H9 (cell line): ENCODE measurements around the gene CACNA1D. TPM values are rescaled to one million over a fixed set of nuclear protein-coding genes. Genes with fewer than 3 reads are reported as not detected.

Experiments
- DNase-seq: peaks from one replicate; pipeline ENCODE4 v3.0.0-alpha.2; 2017
- H2AFZ ChIP-seq: one replicate; pipeline ENCODE4 v1.6.1; 2013; ENCODE audit warnings: mild to moderate bottlenecking, low read length, control low read depth, moderate library complexity
- H2AK5ac ChIP-seq: 2 replicates; pipeline ENCODE4 v1.6.1; 2013; ENCODE audit warnings: low read length, control low read depth, mixed read lengths; ENCODE audit not compliant: insufficient read length
- H2BK120ac ChIP-seq: one replicate; pipeline ENCODE4 v1.6.1; 2013; ENCODE audit warnings: low read depth, mild to moderate bottlenecking, low read length, control low read depth, inconsistent platforms; ENCODE audit not compliant: poor library complexity, severe bottlenecking
- H2BK12ac ChIP-seq: 2 replicates; pipeline ENCODE4 v1.6.1; 2013; ENCODE audit warnings: low read length, control low read depth, mixed read lengths, low read depth; ENCODE audit not compliant: insufficient read length
- H2BK15ac ChIP-seq: 2 replicates; pipeline ENCODE4 v1.6.1; 2013; ENCODE audit warnings: low read depth, low read length, control low read depth
- H2BK20ac ChIP-seq: one replicate; pipeline ENCODE4 v1.6.1; 2013; ENCODE audit warnings: low read depth, mild to moderate bottlenecking, low read length, control low read depth, inconsistent platforms; ENCODE audit not compliant: poor library complexity, severe bottlenecking
- H2BK5ac ChIP-seq: 2 replicates; pipeline ENCODE4 v1.6.1; 2013; ENCODE audit warnings: low read length, control low read depth, mixed read lengths; ENCODE audit not compliant: insufficient read length
- H3K14ac ChIP-seq: 2 replicates; pipeline ENCODE4 v1.6.1; 2013; ENCODE audit warnings: low read length, control low read depth; ENCODE audit not compliant: insufficient read depth
- H3K18ac ChIP-seq: 2 replicates; pipeline ENCODE4 v1.6.1; 2013; ENCODE audit warnings: low read depth, mild to moderate bottlenecking, mixed read lengths, low read length, control low read depth; ENCODE audit not compliant: insufficient read length
- H3K23ac ChIP-seq: 2 replicates; pipeline ENCODE4 v1.6.1; 2013; ENCODE audit warnings: low read length, control low read depth, mixed read lengths, low read depth; ENCODE audit not compliant: insufficient read length
- H3K23me2 ChIP-seq: 2 replicates; pipeline ENCODE4 v1.6.1; 2013; ENCODE audit warnings: low read depth, mild to moderate bottlenecking, mixed read lengths, low read length, control low read depth; ENCODE audit not compliant: insufficient read length, poor library complexity, severe bottlenecking
- H3K27ac ChIP-seq: 2 replicates; pipeline ENCODE4 v1.5.1; 2013; ENCODE audit warnings: low read length, control low read depth, mixed read lengths, low read depth; ENCODE audit not compliant: insufficient read length
- H3K27me3 ChIP-seq: 2 replicates; pipeline ENCODE4 v1.6.1; 2013; ENCODE audit warnings: low read length, control low read depth, inconsistent platforms; ENCODE audit not compliant: insufficient read depth
- H3K4ac ChIP-seq: 2 replicates; pipeline ENCODE4 v1.6.1; 2013; ENCODE audit warnings: low read depth, mild to moderate bottlenecking, control low read depth, inconsistent platforms, low read length, moderate library complexity
- H3K4me1 ChIP-seq: 2 replicates; pipeline ENCODE4 v1.6.1; 2013; ENCODE audit warnings: low read length, control low read depth, inconsistent platforms; ENCODE audit not compliant: insufficient read depth
- H3K4me2 ChIP-seq: 2 replicates; pipeline ENCODE4 v1.6.1; 2013; ENCODE audit warnings: low read length, control low read depth, mixed read lengths; ENCODE audit not compliant: insufficient read length, insufficient read depth
- H3K56ac ChIP-seq: 2 replicates; pipeline ENCODE4 v1.6.1; 2013; ENCODE audit warnings: low read depth, mild to moderate bottlenecking, mixed read lengths, low read length, control low read depth; ENCODE audit not compliant: insufficient read length
- H3K79me1 ChIP-seq: 2 replicates; pipeline ENCODE4 v1.6.1; 2013; ENCODE audit warnings: low read depth, mild to moderate bottlenecking, moderate library complexity, low read length, control low read depth, inconsistent platforms; ENCODE audit not compliant: insufficient read depth, poor library complexity, severe bottlenecking
- H3K79me2 ChIP-seq: 2 replicates; pipeline ENCODE4 v1.6.1; 2013; ENCODE audit warnings: low read length, control low read depth, inconsistent platforms; ENCODE audit not compliant: insufficient read depth
- H3K9ac ChIP-seq: 2 replicates; pipeline ENCODE4 v1.6.1; 2013; ENCODE audit warnings: low read length, control low read depth, mixed read lengths; ENCODE audit not compliant: insufficient read length; ENCODE audit errors: extremely low read depth
- H3K9me3 ChIP-seq: one replicate; pipeline ENCODE4 v1.6.1; 2013; ENCODE audit warnings: low read depth, low read length, inconsistent platforms; ENCODE audit not compliant: control insufficient read depth
- H3T11ph ChIP-seq: one replicate; pipeline ENCODE4 v1.6.1; 2013; ENCODE audit warnings: mild to moderate bottlenecking, low read length, control low read depth, inconsistent platforms
- H4K20me1 ChIP-seq: one replicate; pipeline ENCODE4 v1.6.1; 2013; ENCODE audit not compliant: control insufficient read depth, insufficient read length, insufficient read depth
- H4K5ac ChIP-seq: 2 replicates; pipeline ENCODE4 v1.6.1; 2013; ENCODE audit warnings: low read depth, mild to moderate bottlenecking, mixed read lengths, low read length, control low read depth; ENCODE audit not compliant: insufficient read length
- H4K8ac ChIP-seq: replicated peaks from 2 replicates; pipeline ENCODE4 v1.6.1; 2013; ENCODE audit warnings: low read length, control low read depth, mixed read lengths, low read depth; ENCODE audit not compliant: insufficient read length
- H4K91ac ChIP-seq: 2 replicates; pipeline ENCODE4 v1.6.1; 2013; ENCODE audit warnings: low read depth, mild to moderate bottlenecking, moderate library complexity, mixed read lengths, low read length, control low read depth; ENCODE audit not compliant: insufficient read length
- H3K27ac Mint-ChIP-seq, 3 experiments: 2 replicates in 2 of 3; 3 replicates in 1 of 3; pipeline ENCODE4 v1.8.0; 2020 to 2021; ENCODE audit warnings: mixed read lengths in 3 of 3, mild to moderate bottlenecking in 1 of 3, moderate library complexity in 1 of 3
- H3K27me3 Mint-ChIP-seq: 2 replicates; pipeline ENCODE4 v1.8.0; 2021; ENCODE audit warnings: low read depth, mild to moderate bottlenecking, moderate library complexity, mixed read lengths
- H3K36me3 Mint-ChIP-seq, 3 experiments: 2 replicates in 2 of 3; 3 replicates in 1 of 3; pipeline ENCODE4 v1.8.0; 2020 to 2021; ENCODE audit warnings: low read depth in 3 of 3, mixed read lengths in 3 of 3; ENCODE audit not compliant: insufficient read depth in 1 of 3
- H3K4me1 Mint-ChIP-seq, 2 experiments: 2 replicates each; pipeline ENCODE4 v1.8.0; 2020; ENCODE audit warnings: mixed read lengths in 2 of 2
- H3K4me3 Mint-ChIP-seq, 2 experiments: 2 replicates in 1 of 2; 3 replicates in 1 of 2; pipeline ENCODE4 v1.8.0; 2020 to 2021; ENCODE audit warnings: mild to moderate bottlenecking in 2 of 2, mixed read lengths in 2 of 2, moderate library complexity in 1 of 2
- H3K9me3 Mint-ChIP-seq, 2 experiments: 2 replicates in 1 of 2; 3 replicates in 1 of 2; pipeline ENCODE4 v1.8.0; 2020; ENCODE audit warnings: mild to moderate bottlenecking in 2 of 2, mixed read lengths in 2 of 2, moderate library complexity in 1 of 2
- CTCF ChIP-seq: fragments of 200-600 bp; sonication (generic); conservative IDR thresholded peaks from 3 replicates; pipeline ENCODE4 v1.8.0; 2021; ENCODE audit warnings: antibody characterized with exemption, mild to moderate bottlenecking
- WGBS: extraction: QIAGEN DNeasy Blood & Tissue Kit; methylation state at CpG from one replicate; pipeline ENCODE4 v1.1.7; 2013; ENCODE audit warnings: missing lambda C conversion rate, low lambda C conversion rate, mixed read lengths; ENCODE audit not compliant: insufficient read length; ENCODE audit errors: extremely low coverage; 5-methylcytosine and 5-hydroxymethylcytosine counted together
- total RNA-seq: library from RNA; stranded (reverse); gene quantifications from 2 replicates; pipeline ENCODE4 v1.2.1, GENCODE V29; 2021

The CACNA1D gene
- total RNA-seq, 1 experiment from 2014 or later = 3.5 TPM

- Histone ChIP-seq H3K56ac (no peak overlapping the region), H3K27me3 (no peaks in the 10 kb centered on the region; the same call in 1 of the 2 replicates), H3K23ac (no peak overlapping the region), H3K18ac (no peak overlapping the region), H4K20me1 (no peaks in the 10 kb centered on the region), H3K4me1 (peaks cover 2% of the 10 kb centered on the region; the same call in 1 of the 2 replicates), H2BK5ac (no peak overlapping the region), H2BK120ac (no peak overlapping the region), H4K91ac (no peak overlapping the region), H3K4ac (no peak overlapping the region), H2AFZ (no peak overlapping the region), H3K9me3 (no peaks in the 10 kb centered on the region), H3K9ac (no peak overlapping the region), H3K79me2 (no peaks in the 10 kb centered on the region), H3T11ph (no peak overlapping the region), H3K4me2 (no peak overlapping the region), H2BK20ac (no peak overlapping the region), H2BK12ac (peak overlapping the region; percentile 78), H2AK5ac (no peak overlapping the region), H4K5ac (no peak overlapping the region), H2BK15ac (no peak overlapping the region), H3K14ac (no peak overlapping the region), H3K27ac (no peak overlapping the region), H4K8ac (no peak overlapping the region), H3K23me2 (no peaks in the 10 kb centered on the region), H3K79me1 (no peaks in the 10 kb centered on the region)
- no peaks in the 10 kb centered on the region for H3K36me3 Mint-ChIP-seq
- DNase-seq = no peak
- no CpG with 5 or more reads among the region's 13 CpGs for WGBS
- H3K9me3 Mint-ChIP-seq = no peaks in the 10 kb centered on the region
- no peak for TF ChIP-seq CTCF
- H3K27me3 Mint-ChIP-seq = no peaks in the 10 kb centered on the region; the same call in 1 of the 2 replicates
- H3K27ac Mint-ChIP-seq = no peak overlapping the region
- H3K4me1 Mint-ChIP-seq = peaks cover 26 to 38% of the 10 kb centered on the region in 2 experiments
- no peak overlapping the region; a peak in 1 of 5 replicates for H3K4me3 Mint-ChIP-seq
These were observed 16.8 kb downstream of the CACNA1D start for GRCh38 chr3:53511246-53511645.
